Central memory CD8-positive, alpha-beta T cell (primary cell): ENCODE results near the gene GLIPR1.
A peak's percentile ranks its signal among the peaks of the same experiment; 100 is the strongest.
"Not testable (repeated sequence)": the region's sequence is repeated elsewhere in the genome, so short reads cannot be mapped to it uniquely, and the experiment has no call there.

ENCODE experiments used
- ATAC-seq: fragments of 150-1000 bp; cut with Tn5 transposase; replicated peaks from 2 replicates; pipeline ENCODE4 v1.10.0; 2022; ENCODE audit warnings: mild to moderate bottlenecking, moderate FRiP score, moderate number of reproducible peaks; ENCODE audit not compliant: poor library complexity, severe bottlenecking; ENCODE audit errors: extremely low read depth
- DNase-seq, 2 donors: peaks; one replicate each; pipeline ENCODE4 v3.0.0; 2021; ENCODE audit warnings: low spot score in 2 of 2
- H3K27ac Mint-ChIP-seq: one replicate; pipeline ENCODE4 v1.8.0; 2022; ENCODE audit warnings: low read depth, mild to moderate bottlenecking, moderate library complexity, mixed read lengths
- H3K27me3 Mint-ChIP-seq: one replicate; pipeline ENCODE4 v1.8.0; 2022; ENCODE audit warnings: mixed read lengths
- H3K36me3 Mint-ChIP-seq: one replicate; pipeline ENCODE4 v1.8.0; 2022; ENCODE audit warnings: mild to moderate bottlenecking, moderate library complexity, mixed read lengths; ENCODE audit not compliant: insufficient read depth
- H3K4me1 Mint-ChIP-seq: one replicate; pipeline ENCODE4 v1.8.0; 2022; ENCODE audit warnings: mixed read lengths
- H3K4me3 Mint-ChIP-seq: one replicate; pipeline ENCODE4 v1.8.0; 2022; ENCODE audit warnings: mild to moderate bottlenecking, moderate library complexity, mixed read lengths
- H3K9me3 Mint-ChIP-seq: one replicate; pipeline ENCODE4 v1.8.0; 2022; ENCODE audit warnings: mixed read lengths

The GLIPR1 gene

GRCh38 chr12:75479963-75480461 is 543 bp upstream of the GLIPR1 start:
- H3K4me3 Mint-ChIP-seq, result peak overlapping the region; percentile 72
- peak overlapping the region; percentile 95 for H3K27ac Mint-ChIP-seq
- no peaks in the 10 kb centered on the region for H3K9me3 Mint-ChIP-seq
- DNase-seq (no peak), ATAC-seq (peak; percentile 55)
- H3K4me1 Mint-ChIP-seq, result peaks cover 60% of the 10 kb centered on the region
- no peaks in the 10 kb centered on the region for H3K27me3 Mint-ChIP-seq
- peaks cover 41% of the 10 kb centered on the region for H3K36me3 Mint-ChIP-seq

- peaks cover 63% of the 10 kb centered on the region for H3K4me1 Mint-ChIP-seq
- ATAC-seq, result peak; percentile 9
- H3K27me3 Mint-ChIP-seq, result no peaks in the 10 kb centered on the region
- no peak for DNase-seq
- H3K36me3 Mint-ChIP-seq, result peaks cover 46% of the 10 kb centered on the region
- H3K9me3 Mint-ChIP-seq, result no peaks in the 10 kb centered on the region
- H3K4me3 Mint-ChIP-seq, result peak overlapping the region; percentile 72
- H3K27ac Mint-ChIP-seq, result peak overlapping the region; percentile 95
Observed at GRCh38 chr12:75481013-75481705, 604 bp downstream of the GLIPR1 start.

DNA sequence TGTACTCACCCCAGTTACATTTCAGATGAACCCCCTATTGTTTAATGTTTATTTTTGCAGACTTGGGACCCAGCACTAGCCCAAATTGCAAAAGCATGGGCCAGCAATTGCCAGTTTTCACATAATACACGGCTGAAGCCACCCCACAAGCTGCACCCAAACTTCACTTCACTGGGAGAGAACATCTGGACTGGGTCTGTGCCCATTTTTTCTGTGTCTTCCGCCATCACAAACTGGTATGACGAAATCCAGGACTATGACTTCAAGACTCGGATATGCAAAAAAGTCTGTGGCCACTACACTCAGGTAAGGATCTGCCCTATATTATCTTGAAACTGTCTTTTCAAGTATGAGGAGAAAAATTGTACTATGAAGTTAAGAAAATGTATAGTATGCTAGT is 1.2 kb downstream of the GLIPR1 start:
- Mint-ChIP-seq H3K9me3 (no peaks in the 10 kb centered on the region), H3K27me3 (no peaks in the 10 kb centered on the region), H3K27ac (peak overlapping the region; percentile 95), H3K4me3 (peak overlapping the region; percentile 72), H3K4me1 (peaks cover 65% of the 10 kb centered on the region), H3K36me3 (peaks cover 50% of the 10 kb centered on the region)
- DNase-seq (no peak), ATAC-seq (no peak)

DNA sequence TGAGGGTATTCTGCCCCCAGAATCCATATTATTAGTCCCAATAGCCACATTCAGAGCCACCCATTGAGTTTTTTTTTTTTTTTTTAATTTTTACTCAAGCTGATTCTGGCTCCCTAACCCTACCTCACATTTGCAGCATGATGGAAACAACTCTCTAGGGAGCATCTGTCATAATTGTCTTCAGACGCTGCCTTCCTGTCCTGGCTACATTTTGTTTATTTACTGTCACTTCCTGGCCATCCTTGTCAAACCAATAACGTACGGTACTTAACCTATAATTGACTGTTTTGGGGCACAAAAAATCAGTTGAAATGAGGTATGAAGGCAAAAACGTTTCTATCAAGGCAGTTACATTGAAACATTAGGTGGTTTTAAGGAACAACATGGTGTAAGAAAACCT is 2.1 kb downstream of the GLIPR1 start:
- peaks cover 53% of the 10 kb centered on the region for H3K36me3 Mint-ChIP-seq
- no peaks in the 10 kb centered on the region for H3K9me3 Mint-ChIP-seq
- no peak for DNase-seq
- peak; percentile 22 for ATAC-seq
- peak overlapping the region; percentile 95 for H3K27ac Mint-ChIP-seq
- H3K4me3 Mint-ChIP-seq, result peak overlapping the region; percentile 72
- peaks cover 72% of the 10 kb centered on the region for H3K4me1 Mint-ChIP-seq
- H3K27me3 Mint-ChIP-seq, result no peaks in the 10 kb centered on the region

DNA sequence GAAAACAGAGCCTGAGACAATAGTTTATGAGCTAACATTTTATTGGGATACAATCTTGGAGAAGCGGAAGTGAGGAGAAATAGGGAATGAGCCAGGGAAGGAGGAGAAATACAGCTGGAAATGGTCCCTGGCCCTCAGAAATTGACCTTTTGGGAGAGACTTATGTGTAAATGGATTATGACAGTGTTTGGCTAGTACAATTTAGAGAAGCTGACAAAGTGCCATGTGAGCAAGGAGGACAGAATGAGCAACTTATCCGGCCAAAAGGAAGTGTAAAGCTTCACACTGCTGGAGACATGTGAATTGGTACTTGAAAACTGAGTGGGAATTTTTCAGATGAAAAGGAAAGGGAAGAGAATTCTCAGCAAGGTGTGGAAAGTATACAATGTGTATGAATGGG is 2.9 kb downstream of the GLIPR1 start:
- H3K4me1 Mint-ChIP-seq, result peaks cover 74% of the 10 kb centered on the region
- ATAC-seq (no peak), DNase-seq (no peak)
- no peaks in the 10 kb centered on the region for H3K27me3 Mint-ChIP-seq
- H3K4me3 Mint-ChIP-seq, result peak overlapping the region; percentile 72
- H3K9me3 Mint-ChIP-seq, result no peaks in the 10 kb centered on the region
- peak overlapping the region; percentile 95 for H3K27ac Mint-ChIP-seq
- H3K36me3 Mint-ChIP-seq, result peaks cover 52% of the 10 kb centered on the region

DNA sequence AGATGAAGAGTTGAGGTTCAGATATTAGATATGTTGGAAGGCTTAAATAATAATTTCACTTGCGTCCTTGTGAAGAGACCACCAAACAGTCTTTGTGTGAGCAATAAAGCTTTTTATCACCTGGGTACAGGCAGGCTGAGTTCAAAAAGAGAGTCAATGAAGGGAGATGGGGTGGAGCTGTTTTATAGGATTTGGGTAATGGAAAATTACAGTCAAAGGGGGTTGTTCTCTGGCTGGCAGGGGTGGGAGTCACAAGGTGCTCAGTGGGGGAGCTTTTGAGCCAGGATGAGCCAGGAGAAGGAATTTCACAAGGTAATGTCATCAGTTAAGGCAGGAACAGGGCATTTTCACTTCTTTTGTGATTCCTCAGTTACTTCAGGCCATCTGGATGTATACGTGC is 3.9 kb downstream of the GLIPR1 start:
- DNase-seq, H3K9me3 Mint-ChIP-seq, ATAC-seq, H3K27me3 Mint-ChIP-seq: not testable (repeated sequence)
- Mint-ChIP-seq H3K36me3 (peaks cover 55% of the 10 kb centered on the region), H3K4me1 (peaks cover 72% of the 10 kb centered on the region), H3K4me3 (peak overlapping the region; percentile 72), H3K27ac (peak overlapping the region; percentile 35)

GRCh38 chr12:75487308-75487707 is 6.8 kb downstream of the GLIPR1 start:
- peaks cover 58% of the 10 kb centered on the region for H3K4me1 Mint-ChIP-seq
- DNase-seq (no peak), ATAC-seq (no peak)
- no peaks in the 10 kb centered on the region for H3K9me3 Mint-ChIP-seq
- no peaks in the 10 kb centered on the region for H3K27me3 Mint-ChIP-seq
- peaks cover 55% of the 10 kb centered on the region for H3K36me3 Mint-ChIP-seq
- no peak overlapping the region for H3K4me3 Mint-ChIP-seq
- no peak overlapping the region for H3K27ac Mint-ChIP-seq

- DNase-seq (no peak), ATAC-seq (no peak)
- Mint-ChIP-seq H3K27me3 (no peaks in the 10 kb centered on the region), H3K27ac (no peak overlapping the region), H3K4me3 (no peak overlapping the region), H3K9me3 (no peaks in the 10 kb centered on the region), H3K4me1 (peaks cover 52% of the 10 kb centered on the region), H3K36me3 (peaks cover 52% of the 10 kb centered on the region)
Observed at GRCh38 chr12:75488553-75488952, 8.0 kb downstream of the GLIPR1 start.

GRCh38 chr12:75489187-75489586 is 8.6 kb downstream of the GLIPR1 start:
- DNase-seq (no peak), ATAC-seq (no peak)
- no peaks in the 10 kb centered on the region for H3K27me3 Mint-ChIP-seq
- H3K36me3 Mint-ChIP-seq, result peaks cover 47% of the 10 kb centered on the region
- peak overlapping the region; percentile 81 for H3K27ac Mint-ChIP-seq
- no peaks in the 10 kb centered on the region for H3K9me3 Mint-ChIP-seq
- no peak overlapping the region for H3K4me3 Mint-ChIP-seq
- peaks cover 52% of the 10 kb centered on the region for H3K4me1 Mint-ChIP-seq

GRCh38 chr12:75489613-75490210 is 9.2 kb downstream of the GLIPR1 start:
- Mint-ChIP-seq H3K9me3 (no peaks in the 10 kb centered on the region), H3K27me3 (no peaks in the 10 kb centered on the region), H3K4me3 (no peak overlapping the region), H3K27ac (peak overlapping the region; percentile 81), H3K36me3 (peaks cover 46% of the 10 kb centered on the region), H3K4me1 (peaks cover 52% of the 10 kb centered on the region)
- DNase-seq (no peak), ATAC-seq (no peak)

DNA sequence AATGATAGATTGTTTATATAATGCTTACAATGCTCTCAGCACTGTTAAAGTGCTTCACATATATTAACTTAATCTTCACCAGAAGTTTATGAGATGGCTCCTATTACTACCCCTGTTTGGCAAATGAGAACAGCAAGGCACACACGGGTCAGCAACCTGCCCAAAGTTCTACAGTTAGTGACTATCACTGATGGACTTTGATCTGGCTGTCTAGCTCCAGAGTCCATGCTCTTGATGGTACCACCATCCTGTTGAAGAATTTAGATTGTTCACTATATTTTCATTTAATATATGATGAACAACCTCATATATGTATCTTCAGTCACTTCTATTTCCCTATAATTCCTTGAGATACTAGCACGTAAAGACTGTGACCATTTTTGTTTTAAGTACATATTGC is 10.6 kb downstream of the GLIPR1 start:
- no peak for DNase-seq
- H3K9me3 Mint-ChIP-seq, result no peaks in the 10 kb centered on the region
- H3K4me1 Mint-ChIP-seq, result peaks cover 55% of the 10 kb centered on the region
- no peak overlapping the region for H3K4me3 Mint-ChIP-seq
- ATAC-seq, result no peak
- H3K27me3 Mint-ChIP-seq, result no peaks in the 10 kb centered on the region
- peaks cover 52% of the 10 kb centered on the region for H3K36me3 Mint-ChIP-seq
- peak overlapping the region; percentile 26 for H3K27ac Mint-ChIP-seq

DNA sequence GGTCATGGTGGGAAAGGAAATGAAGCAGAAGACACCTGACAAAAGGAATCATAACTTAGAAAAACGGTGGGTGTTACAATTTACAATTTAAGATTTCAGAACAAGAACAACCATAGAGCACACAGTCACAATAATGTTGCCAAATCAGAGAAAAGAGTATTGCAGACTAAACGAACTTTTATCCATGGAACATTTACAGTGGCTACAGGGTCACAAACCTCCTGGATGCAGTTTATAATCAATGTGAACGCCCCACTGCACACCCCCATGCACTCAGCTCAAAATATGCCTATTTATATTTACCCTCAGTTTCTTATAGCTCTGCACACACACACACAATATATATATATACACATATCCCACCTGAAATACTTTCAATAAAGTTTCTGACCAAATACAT is 22.9 kb downstream of the GLIPR1 start:
- Mint-ChIP-seq H3K27ac (no peak overlapping the region), H3K9me3 (no peaks in the 10 kb centered on the region), H3K4me3 (no peak overlapping the region), H3K4me1 (peaks cover 9% of the 10 kb centered on the region), H3K36me3 (peaks cover 43% of the 10 kb centered on the region), H3K27me3 (no peaks in the 10 kb centered on the region)
- ATAC-seq (no peak), DNase-seq (no peak)

GRCh38 chr12:75503866-75504265 is 23.3 kb downstream of the GLIPR1 start:
- no peak for DNase-seq
- Mint-ChIP-seq H3K9me3 (no peaks in the 10 kb centered on the region), H3K27ac (no peak overlapping the region), H3K36me3 (peaks cover 39% of the 10 kb centered on the region), H3K4me3 (no peak overlapping the region), H3K4me1 (peaks cover 11% of the 10 kb centered on the region), H3K27me3 (no peaks in the 10 kb centered on the region)
- ATAC-seq, result no peak
